Thyroid gland (tissue), 4 donors: ENCODE results near the gene IREB2. TPM values are rescaled to one million over a fixed set of nuclear protein-coding genes. Genes with fewer than 3 reads are reported as not detected.

ENCODE experiments used
- DNase-seq, 2 donors: peaks; one replicate each; pipeline ENCODE4 v3.0.0-alpha.2; 2019
- H3K27ac ChIP-seq, 3 donors: fragments of 200-600 bp; sonication (generic); 1 replicate in 2 of 3; 2 replicates in 1 of 3; pipeline ENCODE4 v1.5.1; 2016 to 2019; ENCODE audit warnings: mild to moderate bottlenecking in 1 of 3, moderate library complexity in 1 of 3
- H3K27me3 ChIP-seq: fragments of 200-600 bp; sonication (generic); one replicate; pipeline ENCODE4 v1.5.1; 2019
- H3K36me3 ChIP-seq, 2 donors: fragments of 200-600 bp; sonication (generic); one replicate each; pipeline ENCODE4 v1.5.1; 2016 to 2019
- H3K4me1 ChIP-seq, 2 donors: fragments of 200-600 bp; sonication (generic); one replicate each; pipeline ENCODE4 v1.5.1; 2017 to 2019
- H3K4me3 ChIP-seq, 3 donors: fragments of 200-600 bp; sonication (generic); replicated peaks in 1 of 3; 1 replicate in 2 of 3; 2 replicates in 1 of 3; pipeline ENCODE4 v1.5.1; 2016; ENCODE audit warnings: mild to moderate bottlenecking in 1 of 3
- H3K9me3 ChIP-seq: fragments of 200-600 bp; sonication (generic); one replicate; pipeline ENCODE4 v1.5.1; 2017
- POLR2A ChIP-seq, 2 donors: fragments of 450-650 bp; IDR thresholded peaks; one replicate each; pipeline ENCODE4 v1.6.1; 2017; ENCODE audit warnings: antibody characterized with exemption in 2 of 2, mild to moderate bottlenecking in 2 of 2, moderate library complexity in 1 of 2
- WGBS, 2 donors: methylation state at CpG; one replicate each; pipeline ENCODE4 v1.1.5; 2017; 5-methylcytosine and 5-hydroxymethylcytosine counted together
- intact Hi-C: fragments of 100-400 bp; cut with DNase I; formaldehyde crosslinking; loops from one replicate; pipeline ENCODE4 v1.15.1; 2023
- total RNA-seq, 4 donors: library from RNA; depleted of rRNA; stranded (reverse); fragments of >200 nt; gene quantifications; one replicate each; pipeline ENCODE4 v1.2.3, GENCODE V29; 2016
- TF ChIP-seq, protein P1 (sequence below), 6 experiments: fragments of 200-600 bp in 3 of 6; fragments of 450-650 bp in 3 of 6; sonication (generic) in 3 of 6; IDR thresholded peaks; one replicate each; pipeline ENCODE4 v1.5.1; 2016 to 2019; ENCODE audit warnings: antibody characterized with exemption in 6 of 6, mild to moderate bottlenecking in 2 of 6, inconsistent platforms in 1 of 6, moderate library complexity in 1 of 6

Gene IREB2
- total RNA-seq, 4 donors from 2014 or later = 40.7 to 71.5 (median 51.0) TPM

DNA sequence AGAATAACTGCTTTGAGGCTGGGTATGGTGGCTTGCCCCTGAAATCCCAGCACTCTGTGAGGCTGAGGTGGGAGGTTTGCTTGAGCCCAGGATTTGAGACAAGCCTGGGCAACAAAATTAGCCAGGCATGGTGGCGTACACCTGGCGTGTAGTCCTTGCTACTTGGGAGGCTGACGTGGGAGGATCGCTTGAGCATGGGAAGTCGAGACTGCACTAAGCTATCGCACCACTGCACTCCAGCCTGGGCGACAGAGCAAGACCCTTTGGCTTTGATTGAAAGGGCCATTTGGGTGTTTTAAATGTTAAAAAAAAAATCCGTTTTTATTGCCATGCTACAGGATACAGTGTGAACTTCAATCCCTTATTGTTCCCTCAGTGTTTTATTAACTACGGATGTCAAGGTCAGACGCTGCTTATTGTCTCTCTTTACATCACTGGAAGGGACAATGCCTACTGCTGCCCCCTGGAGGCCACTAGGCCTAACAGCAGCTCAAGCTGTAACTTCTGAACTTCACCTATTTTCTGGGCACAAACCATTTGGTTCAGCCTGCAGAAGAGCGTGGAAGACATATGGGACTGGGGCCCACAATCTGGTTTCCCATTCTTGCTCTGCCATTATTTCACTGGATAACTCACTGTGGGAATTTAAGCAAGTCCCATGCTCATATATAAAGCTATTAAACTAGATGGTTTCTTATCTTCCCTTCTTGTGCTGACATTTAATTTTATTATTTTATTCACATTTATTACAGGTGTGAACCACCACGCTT lies 15.3 kb upstream of the IREB2 start:
- Histone ChIP-seq H3K9me3 (no peaks in the 10 kb centered on the region), H3K4me1 (no peaks in the 10 kb centered on the region), H3K4me3 (no peak overlapping the region), H3K27ac (no peak overlapping the region), H3K36me3 (no peaks in the 10 kb centered on the region), H3K27me3 (no peaks in the 10 kb centered on the region)
- DNase-seq = peak; percentile 63 to 74
- TF ChIP-seq, protein P1, sequence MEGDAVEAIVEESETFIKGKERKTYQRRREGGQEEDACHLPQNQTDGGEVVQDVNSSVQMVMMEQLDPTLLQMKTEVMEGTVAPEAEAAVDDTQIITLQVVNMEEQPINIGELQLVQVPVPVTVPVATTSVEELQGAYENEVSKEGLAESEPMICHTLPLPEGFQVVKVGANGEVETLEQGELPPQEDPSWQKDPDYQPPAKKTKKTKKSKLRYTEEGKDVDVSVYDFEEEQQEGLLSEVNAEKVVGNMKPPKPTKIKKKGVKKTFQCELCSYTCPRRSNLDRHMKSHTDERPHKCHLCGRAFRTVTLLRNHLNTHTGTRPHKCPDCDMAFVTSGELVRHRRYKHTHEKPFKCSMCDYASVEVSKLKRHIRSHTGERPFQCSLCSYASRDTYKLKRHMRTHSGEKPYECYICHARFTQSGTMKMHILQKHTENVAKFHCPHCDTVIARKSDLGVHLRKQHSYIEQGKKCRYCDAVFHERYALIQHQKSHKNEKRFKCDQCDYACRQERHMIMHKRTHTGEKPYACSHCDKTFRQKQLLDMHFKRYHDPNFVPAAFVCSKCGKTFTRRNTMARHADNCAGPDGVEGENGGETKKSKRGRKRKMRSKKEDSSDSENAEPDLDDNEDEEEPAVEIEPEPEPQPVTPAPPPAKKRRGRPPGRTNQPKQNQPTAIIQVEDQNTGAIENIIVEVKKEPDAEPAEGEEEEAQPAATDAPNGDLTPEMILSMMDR (IDR thresholded peaks at IDR 0.05) = peak; percentile 73 to 93 (median 86)
- no peak for TF ChIP-seq POLR2A (IDR thresholded peaks at IDR 0.05)
- intact Hi-C loops = loop anchor here (2.0 to 10.0 kb wide), 2 partner anchors 62 to 114 kb away; no protein-coding TSS in a partner anchor
- WGBS, 2 donors = 52 to 56% methylated on average over 12 of the region's 12 CpGs

DNA sequence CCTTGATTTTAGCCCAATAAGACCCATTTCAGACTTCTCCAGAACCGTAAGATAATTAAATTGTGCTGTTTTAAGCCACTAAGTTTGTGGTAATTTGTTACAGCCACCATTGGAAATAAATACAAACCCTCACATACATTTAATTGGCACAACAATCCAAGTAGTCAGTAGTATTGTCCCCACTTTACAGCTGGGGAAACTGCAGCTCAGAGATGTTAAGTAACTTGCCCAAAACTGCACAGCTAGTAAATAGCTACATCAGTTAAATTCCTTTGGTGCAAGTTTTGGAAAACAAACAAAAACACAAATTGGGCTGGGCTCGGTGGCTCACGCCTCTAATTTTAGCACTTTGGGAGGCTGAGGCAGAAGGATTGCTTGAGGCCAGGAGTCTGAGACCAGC lies 13.3 kb upstream of the IREB2 start:
- 86 to 87% methylated on average over 3 of the region's 3 CpGs for WGBS, 2 donors
- TF ChIP-seq, protein P1 (IDR thresholded peaks at IDR 0.05) = no peak
- TF ChIP-seq POLR2A (IDR thresholded peaks at IDR 0.05) = no peak
- DNase-seq = no peak
- Histone ChIP-seq H3K27ac (no peak overlapping the region), H3K27me3 (no peaks in the 10 kb centered on the region), H3K4me1 (no peaks in the 10 kb centered on the region), H3K36me3 (no peaks in the 10 kb centered on the region), H3K4me3 (no peak overlapping the region), H3K9me3 (no peaks in the 10 kb centered on the region)
- intact Hi-C loops = loop anchor here (10.0 kb wide), 1 partner anchor 60 kb away; no protein-coding TSS in a partner anchor

DNA sequence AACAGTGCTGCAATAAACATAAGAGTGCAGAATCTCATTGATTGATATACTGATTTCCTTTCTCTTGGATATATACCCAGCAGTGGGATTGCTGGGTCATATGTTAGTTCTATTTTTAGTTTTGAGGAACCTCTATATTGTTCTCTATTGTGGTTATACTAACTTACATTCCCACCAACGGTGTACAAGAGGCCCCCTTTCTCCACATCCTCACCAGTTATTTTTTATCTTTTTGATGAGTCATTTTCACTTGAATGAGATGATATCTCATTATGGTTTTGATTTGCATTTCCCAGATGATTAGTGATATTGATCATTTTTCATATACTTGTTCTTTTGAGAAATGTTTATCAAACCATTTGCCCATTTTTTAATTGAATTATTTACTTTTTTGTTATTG lies 12.4 kb upstream of the IREB2 start:
- H3K27me3 ChIP-seq = no peaks in the 10 kb centered on the region
- no peaks in the 10 kb centered on the region for H3K9me3 ChIP-seq
- TF ChIP-seq, protein P1 (IDR thresholded peaks at IDR 0.05) = no peak
- TF ChIP-seq POLR2A (IDR thresholded peaks at IDR 0.05) = no peak
- no peaks in the 10 kb centered on the region for H3K36me3 ChIP-seq
- H3K4me3 ChIP-seq = no peak overlapping the region
- H3K4me1 ChIP-seq = no peaks in the 10 kb centered on the region
- intact Hi-C loops = loop anchor here (10.0 kb wide), 1 partner anchor 59 kb away; no protein-coding TSS in a partner anchor
- no peak overlapping the region for H3K27ac ChIP-seq
- WGBS, 2 donors = 42 to 54% methylated on average over 1 of the region's 1 CpG
- no peak for DNase-seq

DNA sequence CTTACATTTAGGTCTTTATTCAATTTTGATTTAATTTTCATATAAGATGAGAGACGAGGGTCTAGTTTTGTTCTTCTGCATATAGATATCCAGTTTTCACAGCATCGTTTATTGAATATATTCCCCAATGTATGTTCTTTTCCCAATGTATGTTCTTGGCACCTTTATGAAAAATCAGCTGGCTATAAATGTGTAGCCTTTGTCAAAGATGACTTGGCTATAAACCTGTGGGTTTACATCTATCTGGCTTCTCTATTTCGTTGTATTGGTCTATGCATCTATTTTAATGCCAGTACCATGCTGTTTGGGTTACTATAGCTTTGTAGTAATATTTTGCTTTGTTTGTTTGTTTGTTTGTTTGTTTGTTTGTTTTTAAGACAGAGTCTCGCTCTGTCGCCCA lies 11.7 kb upstream of the IREB2 start:
- Histone ChIP-seq H3K4me3 (no peak overlapping the region), H3K36me3 (no peaks in the 10 kb centered on the region), H3K4me1 (no peaks in the 10 kb centered on the region), H3K27me3 (no peaks in the 10 kb centered on the region), H3K9me3 (no peaks in the 10 kb centered on the region), H3K27ac (no peak overlapping the region)
- whole genome bisulfite sequencing, 2 donors = 81 to 88% methylated on average over 5 of the region's 5 CpGs
- no peak for DNase-seq
- TF ChIP-seq POLR2A (IDR thresholded peaks at IDR 0.05) = no peak
- TF ChIP-seq, protein P1 (IDR thresholded peaks at IDR 0.05) = no peak
- intact Hi-C loops = loop anchor here (10.0 kb wide), 1 partner anchor 59 kb away; no protein-coding TSS in a partner anchor

DNA sequence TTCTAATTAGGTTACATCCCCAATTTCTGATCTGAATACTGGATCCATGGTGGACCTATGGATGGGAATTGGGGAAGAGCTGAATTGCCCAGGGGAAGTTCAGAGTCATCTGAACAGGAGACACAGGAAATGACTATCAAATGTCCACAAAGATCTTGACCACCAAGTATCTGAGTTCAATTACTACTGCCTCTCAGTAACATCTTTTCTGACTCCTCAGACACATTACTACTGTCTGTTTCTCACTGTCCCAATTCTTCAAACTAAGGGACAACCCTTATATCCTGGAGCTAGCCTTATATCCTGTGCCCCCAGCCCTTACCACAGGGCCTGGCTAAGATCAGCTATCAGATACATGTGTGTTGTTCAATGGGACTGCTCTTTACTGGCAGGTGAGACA lies 10.1 kb upstream of the IREB2 start:
- H3K9me3 ChIP-seq = no peaks in the 10 kb centered on the region
- intact Hi-C loops = loop anchor here (10.0 kb wide), 1 partner anchor 57 kb away; no protein-coding TSS in a partner anchor
- no peak for DNase-seq

More for the DNA sequence above, 10.1 kb upstream of the IREB2 start:
- H3K4me3 ChIP-seq = no peak overlapping the region
- H3K36me3 ChIP-seq = no peaks in the 10 kb centered on the region
- no peak for TF ChIP-seq POLR2A (IDR thresholded peaks at IDR 0.05)
- TF ChIP-seq, protein P1 (IDR thresholded peaks at IDR 0.05) = no peak
- no peaks in the 10 kb centered on the region for H3K27me3 ChIP-seq
- H3K4me1 ChIP-seq = no peaks in the 10 kb centered on the region
- no peak overlapping the region for H3K27ac ChIP-seq
